Body of pancreas (tissue), 4 donors: ENCODE measurements around the gene STRA6.

ENCODE experiments used
- POLR2A ChIP-seq, 3 donors: fragments of 450-650 bp; IDR thresholded peaks; one replicate each; pipeline ENCODE4 v1.6.1; 2016; ENCODE audit warnings: antibody characterized with exemption in 3 of 3, mild to moderate bottlenecking in 2 of 3
- TF ChIP-seq, protein P1 (sequence below), 7 experiments: fragments of 450-650 bp in 4 of 7; fragments of 200-600 bp in 3 of 7; sonication (generic) in 3 of 7; IDR thresholded peaks; one replicate each; pipeline ENCODE4 v1.5.1; 2016 to 2019; ENCODE audit warnings: antibody characterized with exemption in 7 of 7

- TF ChIP-seq, protein P1, sequence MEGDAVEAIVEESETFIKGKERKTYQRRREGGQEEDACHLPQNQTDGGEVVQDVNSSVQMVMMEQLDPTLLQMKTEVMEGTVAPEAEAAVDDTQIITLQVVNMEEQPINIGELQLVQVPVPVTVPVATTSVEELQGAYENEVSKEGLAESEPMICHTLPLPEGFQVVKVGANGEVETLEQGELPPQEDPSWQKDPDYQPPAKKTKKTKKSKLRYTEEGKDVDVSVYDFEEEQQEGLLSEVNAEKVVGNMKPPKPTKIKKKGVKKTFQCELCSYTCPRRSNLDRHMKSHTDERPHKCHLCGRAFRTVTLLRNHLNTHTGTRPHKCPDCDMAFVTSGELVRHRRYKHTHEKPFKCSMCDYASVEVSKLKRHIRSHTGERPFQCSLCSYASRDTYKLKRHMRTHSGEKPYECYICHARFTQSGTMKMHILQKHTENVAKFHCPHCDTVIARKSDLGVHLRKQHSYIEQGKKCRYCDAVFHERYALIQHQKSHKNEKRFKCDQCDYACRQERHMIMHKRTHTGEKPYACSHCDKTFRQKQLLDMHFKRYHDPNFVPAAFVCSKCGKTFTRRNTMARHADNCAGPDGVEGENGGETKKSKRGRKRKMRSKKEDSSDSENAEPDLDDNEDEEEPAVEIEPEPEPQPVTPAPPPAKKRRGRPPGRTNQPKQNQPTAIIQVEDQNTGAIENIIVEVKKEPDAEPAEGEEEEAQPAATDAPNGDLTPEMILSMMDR (IDR thresholded peaks at IDR 0.05) = no peak
- TF ChIP-seq POLR2A (IDR thresholded peaks at IDR 0.05) = no peak
Observed at GRCh38 chr15:74178326-74179100, 24.1 kb downstream of the STRA6 start.
